ENCODE data around the gene KSR1.
A peak's percentile ranks its signal among the peaks of the same experiment; 100 is the strongest.

KSR1 gene

DNA sequence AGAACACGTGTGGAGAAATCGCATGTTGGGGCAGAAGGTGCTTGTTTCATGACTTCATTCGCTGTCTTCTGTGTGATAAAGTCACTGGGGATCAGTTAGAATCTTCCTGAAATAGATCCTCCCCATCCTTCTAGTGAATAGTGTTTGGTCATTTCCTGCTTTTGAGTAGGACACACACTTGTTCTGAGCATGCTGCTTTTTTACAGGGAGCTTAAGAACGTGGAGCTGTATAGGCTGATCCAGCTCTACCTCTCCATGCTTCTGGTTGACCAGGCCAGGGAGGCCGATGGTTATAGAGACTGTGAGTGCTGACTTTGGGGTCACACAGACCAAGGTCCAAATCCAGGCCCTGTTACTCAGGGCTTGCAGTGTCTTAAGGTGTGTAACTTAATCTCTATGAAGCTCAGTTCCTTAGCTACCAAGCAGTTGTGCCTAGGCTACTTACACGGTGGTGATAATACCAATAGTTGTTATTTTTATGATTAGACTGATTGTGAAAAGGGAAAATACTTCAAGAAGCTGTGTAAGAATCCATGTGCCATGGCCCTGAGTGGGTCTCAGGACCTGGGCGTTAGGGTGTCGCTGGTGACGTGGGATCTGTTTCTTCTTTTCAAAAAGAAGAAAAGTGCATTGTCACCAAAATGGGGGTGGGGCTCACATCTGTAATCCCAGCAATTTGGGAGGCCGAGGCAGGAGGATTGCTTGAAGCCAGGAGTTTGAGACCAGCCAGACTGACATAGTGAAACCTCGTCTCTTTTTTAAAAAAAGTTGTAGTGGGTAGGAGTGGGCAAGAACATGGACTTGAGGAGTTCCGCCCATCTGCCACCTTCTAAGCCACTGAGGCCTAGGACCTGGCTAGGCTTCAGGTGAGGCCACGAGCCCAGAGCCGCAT lies 110.7 kb downstream of the KSR1 start:
- TF ChIP-seq CREB1 (IDR thresholded peaks at IDR 0.05; ENCODE audit: low read depth) = no peak

DNA sequence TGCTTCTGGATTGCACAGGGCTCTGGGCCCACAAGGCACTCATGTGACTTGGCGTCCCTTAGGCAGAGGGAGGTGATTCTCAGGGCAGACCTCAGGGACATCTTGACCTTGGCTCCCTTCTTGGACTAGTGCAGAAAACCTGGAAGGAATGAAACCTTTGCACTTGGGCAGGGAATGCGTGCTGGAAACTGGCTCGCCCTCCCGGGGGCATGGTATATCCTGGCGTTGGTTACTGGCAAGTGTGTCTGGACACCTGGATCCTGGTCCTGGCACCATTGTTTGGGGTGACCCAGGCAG lies 111.3 kb downstream of the KSR1 start:
- TF ChIP-seq, protein P1, sequence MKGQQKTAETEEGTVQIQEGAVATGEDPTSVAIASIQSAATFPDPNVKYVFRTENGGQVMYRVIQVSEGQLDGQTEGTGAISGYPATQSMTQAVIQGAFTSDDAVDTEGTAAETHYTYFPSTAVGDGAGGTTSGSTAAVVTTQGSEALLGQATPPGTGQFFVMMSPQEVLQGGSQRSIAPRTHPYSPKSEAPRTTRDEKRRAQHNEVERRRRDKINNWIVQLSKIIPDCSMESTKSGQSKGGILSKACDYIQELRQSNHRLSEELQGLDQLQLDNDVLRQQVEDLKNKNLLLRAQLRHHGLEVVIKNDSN (IDR thresholded peaks at IDR 0.05) = no peak
- TF ChIP-seq TEAD4 (IDR thresholded peaks at IDR 0.05) = no peak
- TF ChIP-seq EP300 (IDR thresholded peaks at IDR 0.05; ENCODE audit: borderline replicate concordance) = no peak
- TF ChIP-seq TCF12 (IDR thresholded peaks at IDR 0.05; ENCODE audit: low read depth) = no peak
- TF ChIP-seq TAF1 (IDR thresholded peaks at IDR 0.05; ENCODE audit: low read depth) = no peak
- TF ChIP-seq CEBPB (IDR thresholded peaks at IDR 0.05) = no peak
- TF ChIP-seq RAD21 (IDR thresholded peaks at IDR 0.05; ENCODE audit: low read depth) = no peak
- no peak for TF ChIP-seq EGR1 (IDR thresholded peaks at IDR 0.05)
- TF ChIP-seq, protein P2, sequence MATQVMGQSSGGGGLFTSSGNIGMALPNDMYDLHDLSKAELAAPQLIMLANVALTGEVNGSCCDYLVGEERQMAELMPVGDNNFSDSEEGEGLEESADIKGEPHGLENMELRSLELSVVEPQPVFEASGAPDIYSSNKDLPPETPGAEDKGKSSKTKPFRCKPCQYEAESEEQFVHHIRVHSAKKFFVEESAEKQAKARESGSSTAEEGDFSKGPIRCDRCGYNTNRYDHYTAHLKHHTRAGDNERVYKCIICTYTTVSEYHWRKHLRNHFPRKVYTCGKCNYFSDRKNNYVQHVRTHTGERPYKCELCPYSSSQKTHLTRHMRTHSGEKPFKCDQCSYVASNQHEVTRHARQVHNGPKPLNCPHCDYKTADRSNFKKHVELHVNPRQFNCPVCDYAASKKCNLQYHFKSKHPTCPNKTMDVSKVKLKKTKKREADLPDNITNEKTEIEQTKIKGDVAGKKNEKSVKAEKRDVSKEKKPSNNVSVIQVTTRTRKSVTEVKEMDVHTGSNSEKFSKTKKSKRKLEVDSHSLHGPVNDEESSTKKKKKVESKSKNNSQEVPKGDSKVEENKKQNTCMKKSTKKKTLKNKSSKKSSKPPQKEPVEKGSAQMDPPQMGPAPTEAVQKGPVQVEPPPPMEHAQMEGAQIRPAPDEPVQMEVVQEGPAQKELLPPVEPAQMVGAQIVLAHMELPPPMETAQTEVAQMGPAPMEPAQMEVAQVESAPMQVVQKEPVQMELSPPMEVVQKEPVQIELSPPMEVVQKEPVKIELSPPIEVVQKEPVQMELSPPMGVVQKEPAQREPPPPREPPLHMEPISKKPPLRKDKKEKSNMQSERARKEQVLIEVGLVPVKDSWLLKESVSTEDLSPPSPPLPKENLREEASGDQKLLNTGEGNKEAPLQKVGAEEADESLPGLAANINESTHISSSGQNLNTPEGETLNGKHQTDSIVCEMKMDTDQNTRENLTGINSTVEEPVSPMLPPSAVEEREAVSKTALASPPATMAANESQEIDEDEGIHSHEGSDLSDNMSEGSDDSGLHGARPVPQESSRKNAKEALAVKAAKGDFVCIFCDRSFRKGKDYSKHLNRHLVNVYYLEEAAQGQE (IDR thresholded peaks at IDR 0.05; ENCODE audit: low read depth) = no peak
- TF ChIP-seq, protein P3, sequence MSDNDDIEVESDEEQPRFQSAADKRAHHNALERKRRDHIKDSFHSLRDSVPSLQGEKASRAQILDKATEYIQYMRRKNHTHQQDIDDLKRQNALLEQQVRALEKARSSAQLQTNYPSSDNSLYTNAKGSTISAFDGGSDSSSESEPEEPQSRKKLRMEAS (IDR thresholded peaks at IDR 0.05) = no peak
- no peak for TF ChIP-seq ZBTB7A (IDR thresholded peaks at IDR 0.05; ENCODE audit: low read depth)
- TF ChIP-seq YY1 (IDR thresholded peaks at IDR 0.05; ENCODE audit: low read depth) = no peak
- TF ChIP-seq CREB1 (IDR thresholded peaks at IDR 0.05; ENCODE audit: low read depth) = no peak
- TF ChIP-seq NFIC (IDR thresholded peaks at IDR 0.05) = no peak
- no peak for TF ChIP-seq FOXM1 (IDR thresholded peaks at IDR 0.05; ENCODE audit: borderline replicate concordance, low read depth)

DNA sequence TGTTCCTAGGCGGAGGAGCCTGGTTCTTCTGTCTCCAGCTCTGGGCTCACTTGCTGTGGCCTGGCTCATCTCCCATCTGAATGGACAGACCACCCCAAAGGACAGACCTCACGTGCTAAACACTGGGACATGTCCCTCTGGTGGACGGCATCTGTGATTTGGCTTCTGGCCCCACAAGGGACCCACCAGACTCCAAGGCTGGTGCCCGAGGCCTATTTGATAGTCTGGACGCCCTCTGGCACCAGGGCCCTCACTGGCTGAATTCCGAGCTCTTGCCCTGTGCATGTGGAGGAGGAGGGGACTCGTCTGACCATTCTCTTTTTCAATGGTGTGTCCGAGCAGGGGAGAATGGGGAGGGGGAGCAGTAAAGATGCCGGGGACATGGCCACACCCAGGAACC lies 112.0 kb downstream of the KSR1 start:
- TF ChIP-seq, protein P3 (IDR thresholded peaks at IDR 0.05) = no peak
- TF ChIP-seq RAD21 (IDR thresholded peaks at IDR 0.05; ENCODE audit: low read depth) = no peak
- no peak for TF ChIP-seq ZBTB7A (IDR thresholded peaks at IDR 0.05; ENCODE audit: low read depth)
- TF ChIP-seq, protein P2 (IDR thresholded peaks at IDR 0.05; ENCODE audit: low read depth) = no peak
- no peak for TF ChIP-seq YY1 (IDR thresholded peaks at IDR 0.05; ENCODE audit: low read depth)
- TF ChIP-seq TAF1 (IDR thresholded peaks at IDR 0.05; ENCODE audit: low read depth) = no peak
- no peak for TF ChIP-seq EP300 (IDR thresholded peaks at IDR 0.05; ENCODE audit: borderline replicate concordance)
- no peak for TF ChIP-seq FOXM1 (IDR thresholded peaks at IDR 0.05; ENCODE audit: borderline replicate concordance, low read depth)
- TF ChIP-seq, protein P1 (IDR thresholded peaks at IDR 0.05) = no peak
- TF ChIP-seq TCF12 (IDR thresholded peaks at IDR 0.05; ENCODE audit: low read depth) = no peak
- no peak for TF ChIP-seq TEAD4 (IDR thresholded peaks at IDR 0.05)
- TF ChIP-seq EGR1 (IDR thresholded peaks at IDR 0.05) = no peak
- TF ChIP-seq NFIC (IDR thresholded peaks at IDR 0.05) = no peak
- TF ChIP-seq CEBPB (IDR thresholded peaks at IDR 0.05) = no peak

DNA sequence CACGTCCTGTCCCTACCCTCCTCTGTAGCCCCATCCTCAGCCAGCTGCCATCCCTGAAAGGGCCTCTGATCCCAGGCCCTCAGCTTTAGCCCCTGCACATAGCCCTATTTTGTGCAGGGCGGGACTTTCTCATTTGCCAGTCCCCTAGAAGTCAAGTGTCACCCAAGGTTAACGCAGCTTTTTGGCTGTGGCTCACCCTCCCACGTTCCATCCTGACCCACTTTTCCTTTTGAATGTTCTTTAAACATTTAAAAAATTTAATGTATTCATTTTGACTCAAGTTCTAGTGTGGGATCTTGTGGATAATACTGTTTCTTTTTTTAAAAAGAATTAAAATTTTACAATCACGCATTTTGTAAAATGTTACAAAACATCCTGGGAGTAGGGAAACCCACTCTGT lies 112.6 kb downstream of the KSR1 start:
- TF ChIP-seq EGR1 (IDR thresholded peaks at IDR 0.05) (no peak), TCF12 (IDR thresholded peaks at IDR 0.05; ENCODE audit: low read depth) (no peak), FOXM1 (IDR thresholded peaks at IDR 0.05; ENCODE audit: borderline replicate concordance, low read depth) (no peak), YY1 (IDR thresholded peaks at IDR 0.05; ENCODE audit: low read depth) (no peak), CEBPB (IDR thresholded peaks at IDR 0.05) (no peak), CREB1 (IDR thresholded peaks at IDR 0.05; ENCODE audit: low read depth) (no peak), RAD21 (IDR thresholded peaks at IDR 0.05; ENCODE audit: low read depth) (no peak)
- TF ChIP-seq, protein P3 (IDR thresholded peaks at IDR 0.05) = no peak

DNA sequence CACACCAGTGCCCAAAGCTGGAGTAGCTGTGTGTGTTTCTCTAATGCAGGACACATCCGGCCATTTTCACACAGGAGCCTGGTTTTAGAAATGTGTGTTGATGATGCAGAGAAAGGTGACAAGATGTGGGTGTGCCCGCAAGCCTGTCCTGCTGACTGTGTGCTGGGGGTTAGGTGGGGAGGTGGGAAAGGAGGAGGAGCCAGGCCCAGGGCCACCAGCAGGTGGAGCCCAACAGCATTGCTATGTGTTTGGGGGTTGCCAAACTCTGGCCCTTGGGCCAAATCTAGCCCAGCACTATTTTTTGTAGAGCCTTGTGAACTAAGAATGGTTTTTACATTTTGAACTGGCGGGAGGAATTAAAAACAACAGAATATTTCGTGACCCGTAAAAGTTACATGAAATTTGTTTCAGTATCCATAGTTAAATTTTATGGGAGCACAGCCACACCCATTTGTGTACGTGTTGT lies 113.0 kb downstream of the KSR1 start:
- no peak for TF ChIP-seq EP300 (IDR thresholded peaks at IDR 0.05; ENCODE audit: borderline replicate concordance)
- peak; percentile 45 for TF ChIP-seq RAD21 (IDR thresholded peaks at IDR 0.05; ENCODE audit: low read depth)
